Kidney (tissue), 14 donors: Measurements from ENCODE around the gene RRP1. TPM values are rescaled to one million over a fixed set of nuclear protein-coding genes. Genes with fewer than 3 reads are reported as not detected.

Experiments
- DNase-seq, 5 donors: peaks; one replicate each; pipeline ENCODE4 v3.0.0-alpha.2; 2013 to 2020
- FAIRE-seq: peaks from 2 replicates; lab custom pipeline; 2012; peaks lifted over from hg19 to GRCh38; lab: Jason Lieb, UNC
- H3K27ac ChIP-seq, 2 donors: one replicate each; pipeline ENCODE4 v1.7.0; 2013; ENCODE audit warnings: low read depth in 2 of 2, low read length in 2 of 2, inconsistent platforms in 1 of 2
- H3K27me3 ChIP-seq: one replicate; pipeline ENCODE4 v1.7.1; 2013; ENCODE audit warnings: low read length, inconsistent platforms; ENCODE audit not compliant: control insufficient read depth, insufficient read depth
- H3K36me3 ChIP-seq, 3 donors: one replicate each; pipeline versions ENCODE4 v1.7.0 to v1.7.1; 2013; ENCODE audit warnings: low read length in 3 of 3, control low read depth in 1 of 3, inconsistent platforms in 1 of 3; ENCODE audit not compliant: insufficient read depth in 3 of 3, control insufficient read depth in 2 of 3
- H3K4me1 ChIP-seq, 3 donors: one replicate each; pipeline versions ENCODE4 v1.7.0 to v1.7.1; 2013; ENCODE audit warnings: low read length in 3 of 3, inconsistent platforms in 1 of 3, low read depth in 1 of 3; ENCODE audit not compliant: control insufficient read depth in 2 of 3, insufficient read depth in 2 of 3
- H3K4me3 ChIP-seq, 3 donors: one replicate each; pipeline versions ENCODE4 v1.7.0 to v1.8.1; 2013; ENCODE audit warnings: low read length in 3 of 3, control low read depth in 1 of 3, inconsistent platforms in 1 of 3
- H3K9ac ChIP-seq, 3 donors: one replicate each; pipeline versions ENCODE4 v1.7.0 to v1.7.1; 2013; ENCODE audit warnings: low read length in 3 of 3, control low read depth in 1 of 3, inconsistent platforms in 1 of 3
- H3K9me3 ChIP-seq, 3 donors: one replicate each; pipeline versions ENCODE4 v1.7.0 to v1.7.1; 2013; ENCODE audit warnings: low read length in 3 of 3, control low read depth in 1 of 3, inconsistent platforms in 1 of 3; ENCODE audit not compliant: control insufficient read depth in 2 of 3, insufficient read depth in 1 of 3
- CTCF ChIP-seq: IDR thresholded peaks from 3 replicates; pipeline ENCODE4 v1.5.1; 2012; ENCODE audit warnings: mild to moderate bottlenecking, moderate library complexity, borderline replicate concordance; ENCODE audit not compliant: insufficient read depth; ENCODE audit errors: extremely low read depth
- intact Hi-C: fragments of 100-400 bp; cut with DNase I; formaldehyde crosslinking; loops from one replicate; pipeline ENCODE4 v1.11.1; 2022
- polyA plus RNA-seq: library from polyadenylated mRNA; stranded (reverse); fragments of 350-450 nt; fragmentation: Illumina TruSeq; extraction: RNeasy Lipid Tissue Mini Kit (QIAGEN cat#74804); gene quantifications from one replicate; pipeline ENCODE4 v1.2.3, GENCODE V29; 2014; ENCODE audit warnings: low read depth, low replicate concordance; ENCODE audit not compliant: insufficient read depth
- total RNA-seq: library from RNA; stranded (reverse); fragmentation: NEBNext Ultra II Directional; extraction: Animal tissue kit (Norgen Biotek cat#: 25700); gene quantifications from one replicate; pipeline ENCODE4 v1.2.1, GENCODE V29; 2021
- donor health status: control.
- donor health status: control.
- donor health status: control.
- donor health status: control.
- donor health status: control.
- donor health status: DM: yes; HTN: yes; CAD: no.
- donor health status: Normal renal cell carcinoma (clear cell type).

The RRP1 gene
- total and polyA plus RNA-seq, 2 donors from 2014 or later, result 12.9 to 18.7 TPM

- DNase-seq (no peak), FAIRE-seq (no peak)
- no peaks in the 10 kb centered on the region for H3K9me3 ChIP-seq
- H3K9ac ChIP-seq, result no peak overlapping the region
- no peaks in the 10 kb centered on the region for H3K36me3 ChIP-seq
- H3K4me1 ChIP-seq, result no peaks in the 10 kb centered on the region
- intact Hi-C loops, result no loop called here
- H3K27me3 ChIP-seq, result no peaks in the 10 kb centered on the region
- H3K27ac ChIP-seq, result no peak overlapping the region
- H3K4me3 ChIP-seq, result no peak overlapping the region
- TF ChIP-seq CTCF, result no peak
These were observed 6.8 kb upstream of the RRP1 start for GRCh38 chr21:43782431-43783097.

- Histone ChIP-seq H3K4me1 (no peaks in the 10 kb centered on the region), H3K9me3 (no peaks in the 10 kb centered on the region), H3K9ac (no peak overlapping the region), H3K4me3 (no peak overlapping the region), H3K36me3 (no peaks in the 10 kb centered on the region), H3K27ac (no peak overlapping the region), H3K27me3 (no peaks in the 10 kb centered on the region)
- DNase-seq, result no peak
- FAIRE-seq, result no peak
- no peak for TF ChIP-seq CTCF
- intact Hi-C loops, result no loop called here
These were observed 6.2 kb upstream of the RRP1 start for GRCh38 chr21:43783098-43783700.

GRCh38 chr21:43785134-43785533 lies 4.2 kb upstream of the RRP1 start:
- Histone ChIP-seq H3K4me1 (peaks cover 0 to 3% (median 2%) of the 10 kb centered on the region in 3 donors), H3K9me3 (no peaks in the 10 kb centered on the region), H3K4me3 (no peak overlapping the region), H3K9ac (no peak overlapping the region), H3K36me3 (no peaks in the 10 kb centered on the region), H3K27me3 (no peaks in the 10 kb centered on the region), H3K27ac (no peak overlapping the region)
- intact Hi-C loops, result no loop called here
- FAIRE-seq (no peak), DNase-seq (no peak)
- TF ChIP-seq CTCF, result no peak
